ENCODE measurements around the gene ATL3. TPM values are rescaled to one million over a fixed set of nuclear protein-coding genes. Genes with fewer than 3 reads are reported as not detected.

ATL3 gene
- total and polyA plus RNA-seq, 2 of the 4 experiments (the other 2 are of a cell fraction) = 19.9 to 131 TPM

- H2AFZ ChIP-seq (replicated peaks; ENCODE audit: low read length, poor library complexity) = no peak overlapping the region
- H4K20me1 ChIP-seq (ENCODE audit: insufficient read depth, low read length) = no peaks in the 10 kb centered on the region
- H4K5ac ChIP-seq (ENCODE audit: low read depth, low read length) = no peak overlapping the region
- CTCF ChIA-PET = no interaction called here
- H4K8ac ChIP-seq (ENCODE audit: low read depth in 2 of 2, low read length in 2 of 2) = no peak overlapping the region
- H2BK120ac ChIP-seq (ENCODE audit: low read depth, low read length) = no peak overlapping the region
- H2BK20ac ChIP-seq (ENCODE audit: low read depth, low read length) = no peak overlapping the region
- ATAC-seq (ENCODE audit: low read depth) (no peak), DNase-seq (no peak)
- H2AK5ac ChIP-seq (ENCODE audit: low read depth, low read length) = no peak overlapping the region
- intact Hi-C loops (cut with micrococcal nuclease) = no loop called here
- H3K9me1 ChIP-seq (ENCODE audit: insufficient read depth, low read length) = no peaks in the 10 kb centered on the region
- no peak overlapping the region for H2BK15ac ChIP-seq (ENCODE audit: low read depth, low read length)
- WGBS, 2 experiments (ENCODE audit: extremely low coverage in 2 of 2, insufficient read length in 1 of 2) = no CpG with 5 or more reads among the region's 6 CpGs
- dilution Hi-C loops (cut with HindIII; ENCODE audit: low sequenced_read_pairs, unreplicated experiment) = no loop called here
- H3K4me2 ChIP-seq (ENCODE audit: low read depth, low read length) = no peak overlapping the region
- no TSS peak for BruUV-seq (replicated peaks)
- 0 out of 2 replicates have a peak, but pooled peaks cover under 1% of the 10 kb centered on the region for H3K9me3 ChIP-seq (ENCODE audit: control insufficient read depth, insufficient read depth, low read length)
- no peak overlapping the region for H4K91ac ChIP-seq (ENCODE audit: insufficient read depth, low read depth, low read length)
- no peak overlapping the region for H3K56ac ChIP-seq (ENCODE audit: extremely low read depth, insufficient read depth, low read length)
- H3K4me1 ChIP-seq (ENCODE audit: control insufficient read depth, insufficient read depth, low read length) = no peaks in the 10 kb centered on the region
- H3K27ac ChIP-seq (ENCODE audit: insufficient read depth, low read length) = no peak overlapping the region
- in situ Hi-C loops (cut with MboI; ENCODE audit: low sequenced_read_pairs) = no loop called here
- no peak overlapping the region for H2AK9ac ChIP-seq (replicated peaks; ENCODE audit: low read depth, low read length, poor library complexity)
- H3K18ac ChIP-seq (ENCODE audit: low read depth, low read length) = no peak overlapping the region
- no peak overlapping the region for H2BK5ac ChIP-seq (ENCODE audit: low read depth, low read length, poor library complexity, severe bottlenecking)
- H3K79me1 ChIP-seq (ENCODE audit: low read depth in 1 of 2, low read length in 2 of 2) = no peaks in the 10 kb centered on the region
- POLR2A ChIA-PET (ENCODE audit: unreplicated experiment) = no interaction called here
- H3K23ac ChIP-seq (ENCODE audit: low read depth, low read length) = no peak overlapping the region
- no peak overlapping the region for H3K4ac ChIP-seq (ENCODE audit: low read depth, low read length)
- H3K14ac ChIP-seq (replicated peaks; ENCODE audit: low read depth, low read length) = no peak overlapping the region
- no peak overlapping the region for H3K4me3 ChIP-seq (ENCODE audit: insufficient read depth, low read depth, low read length)
- no peak for TF ChIP-seq CEBPB (IDR thresholded peaks at IDR 0.05; ENCODE audit: low read depth, low read length)
- no peak for TF ChIP-seq MAFK (IDR thresholded peaks at IDR 0.05; ENCODE audit: low read depth, low read length)
- no peak for TF ChIP-seq CTCF (conservative IDR thresholded peaks at IDR 0.05; ENCODE audit: low read depth, low read length)
- no peaks in the 10 kb centered on the region for H3K36me3 ChIP-seq (ENCODE audit: control insufficient read depth, insufficient read depth, low read length)
- H3K27me3 ChIP-seq (ENCODE audit: control insufficient read depth, insufficient read depth, low read length) = no peaks in the 10 kb centered on the region
- no peak overlapping the region for H3K9ac ChIP-seq (ENCODE audit: low read depth, low read length)
These were observed 84.6 kb downstream of the ATL3 start for GRCh38 chr11:63586451-63587166.
